ENCODE data around the gene FABP3. TPM values are rescaled to one million over a fixed set of nuclear protein-coding genes. Genes with fewer than 3 reads are reported as not detected.

FABP3 gene
- total and polyA plus RNA-seq, 2 experiments from 2014 or later = 19.3 to 50.2 TPM

- no peak for TF ChIP-seq EZH2phosphoT487 (IDR thresholded peaks at IDR 0.05; ENCODE audit: unreplicated experiment)
Measured at GRCh38 chr1:31418626-31419323, 45.9 kb upstream of the FABP3 start (continued).

- H3K36me3 ChIP-seq (ENCODE audit: insufficient read depth) = no peaks in the 10 kb centered on the region
- H3K27ac ChIP-seq (ENCODE audit: low read depth) = no peak overlapping the region
- peaks cover 29% of the 10 kb centered on the region for H3K4me1 ChIP-seq (ENCODE audit: insufficient read depth)
- ATAC-seq (no peak), DNase-seq (ENCODE audit: low spot score) (no peak)
- H3K27ac Mint-ChIP-seq = peak overlapping the region; percentile 33; the same call in 1 of the 2 replicates
- H2AFZ ChIP-seq = no peak overlapping the region
- peaks cover 47% of the 10 kb centered on the region for H3K4me1 Mint-ChIP-seq
- no peaks in the 10 kb centered on the region for H3K9me3 Mint-ChIP-seq
- H3K27me3 ChIP-seq (ENCODE audit: insufficient read depth) = 0 out of 2 replicates have a peak, but pooled peaks cover 5% of the 10 kb centered on the region
- TF ChIP-seq CREB1 (CRISPR knock-in tag; IDR thresholded peaks at IDR 0.05; ENCODE audit: low read depth) (no peak), POLR2AphosphoS5 (IDR thresholded peaks at IDR 0.05; ENCODE audit: low read depth) (no peak), ETS1 (IDR thresholded peaks at IDR 0.05) (no peak), JUNB (IDR thresholded peaks at IDR 0.05; ENCODE audit: unreplicated experiment) (no peak)
- no peak overlapping the region for H3K4me2 ChIP-seq
- H3K27me3 Mint-ChIP-seq (ENCODE audit: insufficient read depth, low read depth, poor library complexity) = peaks cover 24% of the 10 kb centered on the region
- peaks cover 8% of the 10 kb centered on the region; the same call in 1 of the 3 replicates for H3K36me3 Mint-ChIP-seq (ENCODE audit: low read depth)
- no peak overlapping the region; the same call in 2 of the 3 replicates for H3K4me3 Mint-ChIP-seq
- 0 out of 2 replicates have a peak, but pooled peaks cover 5% of the 10 kb centered on the region for H3F3A ChIP-seq (replicated peaks; ENCODE audit: low read depth)
- H3K79me2 ChIP-seq (replicated peaks; ENCODE audit: insufficient read depth) = peaks cover 12% of the 10 kb centered on the region
- H3K4me3 ChIP-seq = no peak overlapping the region
- no peaks in the 10 kb centered on the region for H3K9me2 ChIP-seq (ENCODE audit: insufficient read depth)
- peaks cover 5% of the 10 kb centered on the region; the same call in 1 of the 2 replicates for H4K20me1 ChIP-seq (replicated peaks; ENCODE audit: insufficient read depth)
Measured at GRCh38 chr1:31417148-31417547, 44.3 kb upstream of the FABP3 start.

GRCh38 chr1:31416101-31416736 is 43.3 kb upstream of the FABP3 start:
- peak; percentile 2; the same call in 1 of the 3 replicates for ATAC-seq
- Histone ChIP-seq H3K79me2 (replicated peaks; ENCODE audit: insufficient read depth) (peaks cover 12% of the 10 kb centered on the region), H4K20me1 (replicated peaks; ENCODE audit: insufficient read depth) (peaks cover 5% of the 10 kb centered on the region; the same call in 1 of the 2 replicates), H3F3A (replicated peaks; ENCODE audit: low read depth) (0 out of 2 replicates have a peak, but pooled peaks cover 5% of the 10 kb centered on the region), H3K36me3 (ENCODE audit: insufficient read depth) (no peaks in the 10 kb centered on the region), H3K9me2 (ENCODE audit: insufficient read depth) (no peaks in the 10 kb centered on the region), H3K4me2 (no peak overlapping the region), H2AFZ (no peak overlapping the region), H3K27me3 (ENCODE audit: insufficient read depth) (peaks cover 10% of the 10 kb centered on the region; the same call in 1 of the 2 replicates), H3K27ac (ENCODE audit: low read depth) (no peak overlapping the region), H3K4me3 (no peak overlapping the region), H3K4me1 (ENCODE audit: insufficient read depth) (peaks cover 28% of the 10 kb centered on the region)
- H3K27me3 Mint-ChIP-seq (ENCODE audit: insufficient read depth, low read depth, poor library complexity) = peaks cover 26% of the 10 kb centered on the region
- TF ChIP-seq NANOG (IDR thresholded peaks at IDR 0.05; ENCODE audit: borderline replicate concordance) (no peak), POLR2AphosphoS5 (IDR thresholded peaks at IDR 0.05; ENCODE audit: low read depth) (no peak)
- H3K4me3 Mint-ChIP-seq = no peak overlapping the region
- H3K27ac Mint-ChIP-seq = peak overlapping the region; percentile 72; the same call in 1 of the 2 replicates
- peaks cover 8% of the 10 kb centered on the region; the same call in 1 of the 3 replicates for H3K36me3 Mint-ChIP-seq (ENCODE audit: low read depth)
- H3K4me1 Mint-ChIP-seq = peaks cover 44% of the 10 kb centered on the region
- DNase-seq (ENCODE audit: low spot score) = peak; percentile 45
- H3K9me3 Mint-ChIP-seq = no peaks in the 10 kb centered on the region
